ENCODE results near the gene FAM162A.

DNA sequence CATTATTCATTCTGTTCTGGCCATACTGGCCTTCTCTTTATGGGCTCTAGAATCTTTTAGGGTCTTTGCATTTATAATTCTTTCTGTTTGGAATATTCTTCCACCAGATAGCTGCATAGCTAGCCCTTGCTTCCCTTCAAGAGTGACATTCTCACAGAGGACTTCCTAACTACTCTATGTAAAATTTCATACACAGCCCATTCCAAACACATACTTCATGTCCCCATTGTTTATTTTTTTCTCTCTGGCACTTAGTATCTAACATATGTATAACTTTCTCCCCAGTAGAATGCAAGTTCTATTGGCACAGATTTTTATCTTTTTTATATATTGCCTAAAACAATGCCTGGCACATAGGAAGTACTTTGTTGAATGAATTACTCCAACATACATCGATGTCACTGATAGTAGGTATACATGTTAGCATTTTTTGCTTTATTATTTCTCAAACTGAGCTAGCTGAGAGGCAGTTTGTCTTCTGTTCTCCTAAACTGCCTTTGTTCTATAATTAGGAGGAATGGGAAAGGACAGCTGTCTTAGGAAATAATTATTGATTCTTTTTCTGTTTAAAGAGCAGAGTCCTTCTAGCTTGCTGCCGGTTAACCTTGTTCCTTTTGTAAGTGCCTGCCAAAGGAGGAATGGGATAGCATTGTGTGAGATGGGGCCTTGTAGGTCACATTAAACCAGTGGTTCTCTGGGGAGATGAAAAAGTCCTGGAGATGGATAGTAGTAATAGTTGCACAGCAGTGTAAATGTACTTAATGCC, 7.9 kb downstream of the FAM162A start:
- no peak for TF ChIP-seq POLR2AphosphoS5 (IDR thresholded peaks at IDR 0.05; ENCODE audit: borderline replicate concordance, low read depth, low read length)
- no peak for TF ChIP-seq EZH2 (IDR thresholded peaks at IDR 0.05)
- TF ChIP-seq FOXP2 (optimal IDR thresholded peaks at IDR 0.05; ENCODE audit: control extremely low read depth, extremely low read length, insufficient read depth), result no peak
